Right lobe of liver (tissue), 6 donors: ENCODE results near the gene PLCL2. TPM values are rescaled to one million over a fixed set of nuclear protein-coding genes. Genes with fewer than 3 reads are reported as not detected.

Experiments
- ATAC-seq, 4 donors: fragments of 200-7000 bp; cut with Tn5 transposase; one replicate each; pipeline ENCODE4 v1.9.1; 2020; ENCODE audit warnings: mild to moderate bottlenecking in 4 of 4, moderate library complexity in 4 of 4
- DNase-seq, 3 donors: peaks; one replicate each; pipeline ENCODE4 v3.0.0-alpha.2; 2020
- H3K27ac ChIP-seq, 3 donors: fragments of 200-600 bp; one replicate each; pipeline ENCODE4 v1.8.0; 2022
- H3K27me3 ChIP-seq, 2 donors: fragments of 200-600 bp; one replicate each; pipeline ENCODE4 v1.8.0; 2022
- H3K36me3 ChIP-seq, 4 donors: fragments of 200-600 bp; sonication (generic) in 1 of 4; one replicate each; pipeline versions ENCODE4 v1.5.1 to v1.8.0; 2017 to 2022; ENCODE audit warnings: control low read depth in 1 of 4
- H3K4me1 ChIP-seq, 4 donors: fragments of 200-600 bp; sonication (generic) in 1 of 4; one replicate each; pipeline versions ENCODE4 v1.5.1 to v1.8.0; 2017 to 2022; ENCODE audit warnings: control low read depth in 1 of 4
- H3K4me3 ChIP-seq, 3 donors: fragments of 200-600 bp; one replicate each; pipeline ENCODE4 v1.8.0; 2022
- H3K9me3 ChIP-seq, 4 donors: fragments of 200-600 bp; sonication (generic) in 1 of 4; one replicate each; pipeline versions ENCODE4 v1.5.1 to v1.8.0; 2017 to 2022; ENCODE audit warnings: control low read depth in 1 of 4
- POLR2A ChIP-seq: fragments of 450-650 bp; IDR thresholded peaks from one replicate; pipeline ENCODE4 v1.6.1; 2017; ENCODE audit warnings: antibody characterized with exemption, mild to moderate bottlenecking
- WGBS: methylation state at CpG from one replicate; pipeline ENCODE4 v1.1.6; 2018; ENCODE audit warnings: low coverage, low lambda C conversion rate; ENCODE audit not compliant: insufficient coverage; ENCODE audit errors: missing lambda C conversion rate; 5-methylcytosine and 5-hydroxymethylcytosine counted together
- intact Hi-C, 2 donors: fragments of 100-400 bp; cut with DNase I; formaldehyde crosslinking; loops; one replicate each; pipeline versions ENCODE4 v1.11.2 to v1.14.1; 2022
- total RNA-seq, 6 experiments: library from RNA; depleted of rRNA in 2 of 6; stranded (reverse); fragments of >200 nt in 2 of 6; fragmentation: NEBNext Ultra II Directional in 3 of 6; extraction: Animal tissue kit (Norgen Biotek cat#: 25700) in 3 of 6; gene quantifications; one replicate each; pipeline versions ENCODE4 v1.1.0 to v1.2.4, GENCODE V29; 2016 to 2023
- TF ChIP-seq, protein P1 (sequence below), 4 donors: fragments of 200-600 bp in 3 of 4; fragments of 450-650 bp in 1 of 4; IDR thresholded peaks; one replicate each; pipeline versions ENCODE4 v1.5.1 to v1.8.0; 2016 to 2022; ENCODE audit warnings: antibody characterized with exemption in 4 of 4, mild to moderate bottlenecking in 2 of 4
- donor health status: DM: no; HTN: yes; CAD: no.
- donor health status: DM: no; HTN: no; CAD: no.
- donor health status: DM: no; HTN: no; CAD: no.
- donor health status: DM: no; HTN: yes; CAD: no.
- donor health status: DM: no; HTN: yes; CAD: no.

PLCL2 gene
- total RNA-seq, 6 experiments from 2014 or later, result 4.6 to 8.2 (median 6.9) TPM

DNA sequence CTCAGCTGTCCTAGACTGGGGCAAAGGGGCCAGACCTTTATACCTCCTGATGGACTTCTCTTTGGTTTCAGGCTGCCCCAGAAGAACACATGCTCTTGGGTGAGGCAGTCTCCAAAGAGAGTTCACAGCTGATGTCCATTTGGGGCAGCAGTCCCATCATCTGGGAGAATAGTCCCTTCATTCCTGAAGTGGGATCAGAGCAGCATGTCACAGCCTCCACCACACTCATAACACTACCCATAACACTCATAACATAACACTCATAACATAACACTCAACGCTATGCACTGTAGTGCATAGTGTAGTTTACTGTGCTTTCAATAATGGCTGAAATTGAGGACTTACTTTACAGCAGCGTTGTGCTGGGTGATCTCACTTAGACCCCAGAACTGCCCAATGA lies 36.7 kb upstream of the PLCL2 start:
- no peak for DNase-seq
- no peaks in the 10 kb centered on the region for H3K36me3 ChIP-seq
- no peaks in the 10 kb centered on the region for H3K27me3 ChIP-seq
- intact Hi-C loops, result no loop called here
- WGBS, result 100% methylated on average over 2 of the region's 2 CpGs
- no peaks in the 10 kb centered on the region for H3K9me3 ChIP-seq
- H3K4me1 ChIP-seq, result peaks cover 0 to 36% (median 14%) of the 10 kb centered on the region in 4 donors
- TF ChIP-seq, protein P1, sequence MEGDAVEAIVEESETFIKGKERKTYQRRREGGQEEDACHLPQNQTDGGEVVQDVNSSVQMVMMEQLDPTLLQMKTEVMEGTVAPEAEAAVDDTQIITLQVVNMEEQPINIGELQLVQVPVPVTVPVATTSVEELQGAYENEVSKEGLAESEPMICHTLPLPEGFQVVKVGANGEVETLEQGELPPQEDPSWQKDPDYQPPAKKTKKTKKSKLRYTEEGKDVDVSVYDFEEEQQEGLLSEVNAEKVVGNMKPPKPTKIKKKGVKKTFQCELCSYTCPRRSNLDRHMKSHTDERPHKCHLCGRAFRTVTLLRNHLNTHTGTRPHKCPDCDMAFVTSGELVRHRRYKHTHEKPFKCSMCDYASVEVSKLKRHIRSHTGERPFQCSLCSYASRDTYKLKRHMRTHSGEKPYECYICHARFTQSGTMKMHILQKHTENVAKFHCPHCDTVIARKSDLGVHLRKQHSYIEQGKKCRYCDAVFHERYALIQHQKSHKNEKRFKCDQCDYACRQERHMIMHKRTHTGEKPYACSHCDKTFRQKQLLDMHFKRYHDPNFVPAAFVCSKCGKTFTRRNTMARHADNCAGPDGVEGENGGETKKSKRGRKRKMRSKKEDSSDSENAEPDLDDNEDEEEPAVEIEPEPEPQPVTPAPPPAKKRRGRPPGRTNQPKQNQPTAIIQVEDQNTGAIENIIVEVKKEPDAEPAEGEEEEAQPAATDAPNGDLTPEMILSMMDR (IDR thresholded peaks at IDR 0.05), result no peak
- TF ChIP-seq POLR2A, result no peak
- no peak overlapping the region for H3K4me3 ChIP-seq
- ATAC-seq, result no peak
- no peak overlapping the region for H3K27ac ChIP-seq

DNA sequence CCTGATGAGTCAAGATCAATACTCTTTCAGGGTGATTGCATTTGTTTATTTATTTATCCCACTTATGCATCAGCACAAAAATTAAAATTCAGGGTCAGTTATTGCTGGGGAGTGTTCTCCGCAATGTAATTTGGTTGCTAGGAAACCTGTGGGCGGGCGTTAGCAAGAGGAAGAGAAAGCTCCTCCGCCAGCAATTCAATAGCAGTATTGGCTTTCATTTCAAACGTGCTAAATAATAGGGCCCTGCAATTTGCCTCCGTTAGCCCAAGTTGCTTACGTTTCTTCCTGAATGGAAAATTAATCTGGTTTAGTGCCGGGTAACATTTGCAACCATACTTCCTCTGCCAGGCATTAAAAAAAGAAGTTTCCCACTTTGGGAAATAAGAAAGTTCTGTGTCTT lies 35.5 kb upstream of the PLCL2 start:
- peak; percentile 29 to 48 (median 38) for ATAC-seq
- DNase-seq, result peak in 2 of 3 donors; percentile 30 to 57
- WGBS, result 48% methylated on average over 8 of the region's 8 CpGs
- no peak overlapping the region for H3K27ac ChIP-seq
- H3K4me3 ChIP-seq, result no peak overlapping the region
- intact Hi-C loops, result no loop called here
- no peaks in the 10 kb centered on the region for H3K9me3 ChIP-seq
- no peak for TF ChIP-seq POLR2A
- TF ChIP-seq, protein P1 (IDR thresholded peaks at IDR 0.05), result no peak
- H3K36me3 ChIP-seq, result no peaks in the 10 kb centered on the region
- H3K27me3 ChIP-seq, result no peaks in the 10 kb centered on the region
- H3K4me1 ChIP-seq, result peaks cover 0 to 24% (median 11%) of the 10 kb centered on the region in 4 donors

DNA sequence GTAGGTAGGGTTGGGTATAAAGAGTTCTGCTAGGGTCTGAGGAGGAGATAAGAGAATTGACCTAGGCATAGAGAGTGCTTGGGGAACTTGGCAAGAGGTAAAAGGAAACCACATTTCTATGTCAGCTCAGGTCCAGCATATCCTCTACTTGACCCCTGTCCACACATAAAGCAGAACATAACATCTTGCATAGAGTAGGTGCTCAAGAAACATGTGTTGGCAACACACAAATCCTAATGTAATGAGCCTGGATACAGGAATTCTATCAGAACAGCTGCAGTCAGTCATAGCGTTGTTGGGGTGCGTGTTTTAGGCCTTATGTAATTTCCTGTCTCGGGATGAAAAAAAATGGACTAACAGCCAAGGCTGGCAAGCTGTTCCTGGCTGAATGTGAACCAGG lies 35.0 kb upstream of the PLCL2 start:
- H3K9me3 ChIP-seq, result no peaks in the 10 kb centered on the region
- H3K27ac ChIP-seq, result no peak overlapping the region
- no peak for TF ChIP-seq POLR2A
- TF ChIP-seq, protein P1 (IDR thresholded peaks at IDR 0.05), result no peak
- H3K4me1 ChIP-seq, result peaks cover 0 to 19% (median 8%) of the 10 kb centered on the region in 4 donors
- no peaks in the 10 kb centered on the region for H3K27me3 ChIP-seq
- 19% methylated on average over 3 of the region's 3 CpGs for WGBS
- peak; percentile 13 to 48 (median 22) for ATAC-seq
- intact Hi-C loops, result no loop called here
- H3K36me3 ChIP-seq, result no peaks in the 10 kb centered on the region
- no peak overlapping the region for H3K4me3 ChIP-seq
- DNase-seq, result no peak

DNA sequence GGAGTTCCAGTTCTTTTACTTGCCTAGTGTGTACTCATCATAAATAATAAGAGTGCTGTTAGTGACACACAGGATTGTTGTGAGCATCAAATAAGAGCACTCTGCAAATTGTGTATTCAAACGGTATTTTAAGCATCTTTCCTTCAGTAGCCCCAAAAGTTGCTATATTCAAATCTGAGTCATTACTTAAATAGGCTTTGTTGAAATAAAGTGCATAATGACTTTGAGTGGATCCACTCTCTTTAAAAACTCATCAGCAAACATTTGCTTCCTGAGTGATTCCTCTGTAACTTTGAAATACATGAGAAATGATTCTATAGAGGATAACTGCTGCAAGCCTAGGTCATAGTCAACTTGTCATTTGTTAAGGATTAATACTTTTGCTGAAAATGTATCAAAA lies 29.3 kb upstream of the PLCL2 start:
- no peak overlapping the region for H3K27ac ChIP-seq
- no peak for TF ChIP-seq POLR2A
- TF ChIP-seq, protein P1 (IDR thresholded peaks at IDR 0.05), result no peak
- no peaks in the 10 kb centered on the region for H3K4me1 ChIP-seq
- DNase-seq (no peak), ATAC-seq (no peak)
- no peak overlapping the region for H3K4me3 ChIP-seq
- no peaks in the 10 kb centered on the region for H3K9me3 ChIP-seq
- H3K27me3 ChIP-seq, result no peaks in the 10 kb centered on the region
- WGBS, result 73% methylated on average over 1 of the region's 1 CpG
- intact Hi-C loops, result no loop called here
- H3K36me3 ChIP-seq, result no peaks in the 10 kb centered on the region

DNA sequence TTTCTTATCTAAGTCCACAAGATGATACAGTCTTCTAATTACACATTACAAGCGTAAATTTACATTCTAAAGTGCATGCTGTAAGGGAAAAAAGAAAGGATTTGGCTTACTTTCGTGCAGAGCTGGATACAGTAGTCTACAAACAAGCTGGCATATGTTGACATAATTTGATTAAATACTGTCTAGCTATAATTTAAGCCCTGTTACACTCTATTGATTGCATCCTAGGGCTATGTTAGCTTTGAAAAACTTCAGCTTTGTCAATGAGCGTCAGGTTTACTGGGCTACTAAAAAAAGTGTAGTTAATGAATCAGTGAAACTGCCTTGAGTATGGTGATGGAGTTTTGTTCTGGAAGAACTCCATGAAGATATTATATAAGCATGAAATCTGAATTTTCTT lies 24.5 kb upstream of the PLCL2 start:
- Histone ChIP-seq H3K4me3 (no peak overlapping the region), H3K27ac (no peak overlapping the region), H3K27me3 (no peaks in the 10 kb centered on the region), H3K36me3 (no peaks in the 10 kb centered on the region), H3K4me1 (no peaks in the 10 kb centered on the region), H3K9me3 (no peaks in the 10 kb centered on the region)
- DNase-seq (no peak), ATAC-seq (peak in 1 of 4 donors; percentile 51)
- intact Hi-C loops, result no loop called here
- TF ChIP-seq POLR2A, result no peak
- TF ChIP-seq, protein P1 (IDR thresholded peaks at IDR 0.05), result no peak
- 43% methylated on average over 3 of the region's 3 CpGs for WGBS
